ENCODE measurements around the gene PGS1.
"Not testable (repeated sequence)": the region's sequence is repeated elsewhere in the genome, so short reads cannot be mapped to it uniquely, and the experiment has no call there.

PGS1 gene

DNA sequence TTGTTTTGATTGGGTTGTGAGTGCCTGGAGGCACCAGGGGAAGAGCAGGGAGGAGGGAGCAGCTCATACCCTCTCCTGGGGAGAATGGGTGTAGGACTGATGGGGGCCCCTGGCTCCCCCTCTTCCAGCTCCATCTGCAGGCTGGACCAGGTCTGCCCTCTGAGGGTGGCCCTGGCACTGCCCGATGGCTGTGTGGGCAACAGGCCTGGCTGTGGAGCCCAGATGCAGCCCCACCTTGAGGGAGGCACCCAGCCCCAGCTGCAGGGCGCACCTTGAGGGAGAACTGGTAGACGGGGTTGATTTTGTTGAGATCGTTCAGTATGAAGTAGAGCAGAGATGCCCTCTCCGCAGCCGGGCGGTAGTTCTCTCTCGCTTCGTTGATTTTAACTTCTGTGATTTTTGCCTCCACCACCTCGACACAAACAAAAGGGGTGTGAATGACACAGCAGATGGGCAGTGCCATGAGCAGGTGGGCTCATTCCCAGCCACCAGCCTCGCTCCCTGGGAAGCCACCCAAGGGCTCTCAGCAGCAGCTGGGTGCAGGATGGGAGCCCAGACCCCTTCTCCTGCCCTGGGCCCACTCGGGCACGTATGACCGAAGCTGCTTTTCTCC lies 71.6 kb downstream of the PGS1 start:
- DNase-seq: no peak

DNA sequence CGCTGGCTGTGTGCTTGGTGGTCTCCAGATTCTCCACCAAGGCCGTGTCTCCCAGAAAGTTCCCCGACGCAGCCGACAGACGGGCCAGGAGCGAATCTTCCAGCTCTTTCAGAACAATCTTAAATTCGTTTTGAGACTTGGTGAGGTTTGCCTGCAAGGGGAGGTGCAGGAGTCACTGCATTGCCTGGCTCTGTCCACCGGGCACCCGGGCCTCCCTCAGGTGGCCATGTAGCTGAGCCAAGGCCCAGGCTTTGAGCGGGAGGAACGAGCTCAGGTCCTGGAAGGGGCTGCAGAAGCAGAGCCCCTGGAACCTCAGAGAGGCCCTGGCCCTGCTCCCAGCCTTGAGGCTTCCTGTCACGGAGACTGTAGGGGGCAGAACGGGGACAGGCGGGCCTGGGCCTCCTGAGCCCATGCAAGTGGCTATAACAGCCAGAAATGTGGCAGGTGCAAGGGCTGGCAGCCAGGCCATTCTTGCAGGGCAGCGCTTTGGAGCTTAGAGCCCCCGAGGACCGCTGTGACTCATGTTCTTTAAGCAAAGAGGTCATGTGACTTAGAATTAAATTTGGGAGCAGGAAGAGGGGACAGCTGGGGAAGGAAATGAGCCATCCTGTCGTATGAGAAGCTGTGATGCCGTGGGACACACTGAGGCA lies 72.4 kb downstream of the PGS1 start:
- no peak for DNase-seq

DNA sequence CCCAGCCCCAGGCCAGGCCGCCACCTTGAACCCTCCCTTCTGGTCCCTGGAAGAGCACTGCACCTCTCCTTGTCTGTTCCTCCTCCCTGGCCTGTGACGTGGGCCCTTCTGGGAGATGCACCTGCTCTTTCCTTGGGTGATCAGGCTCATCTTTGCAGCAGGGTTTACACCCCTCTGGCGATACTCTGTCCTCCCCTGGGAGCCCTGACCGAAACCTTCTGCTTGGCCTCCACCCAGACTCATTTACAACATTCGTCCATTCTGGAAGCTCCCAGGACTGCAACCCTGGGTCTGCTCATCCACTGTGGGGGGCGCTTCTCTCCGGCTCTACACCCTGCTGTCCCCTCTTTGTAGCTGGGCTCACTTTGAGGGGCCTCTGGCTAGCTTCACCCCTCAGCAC lies 73.3 kb downstream of the PGS1 start:
- no peak for DNase-seq

GRCh38 chr17:78454346-78454745 lies 75.9 kb downstream of the PGS1 start:
- DNase-seq: no peak

DNA sequence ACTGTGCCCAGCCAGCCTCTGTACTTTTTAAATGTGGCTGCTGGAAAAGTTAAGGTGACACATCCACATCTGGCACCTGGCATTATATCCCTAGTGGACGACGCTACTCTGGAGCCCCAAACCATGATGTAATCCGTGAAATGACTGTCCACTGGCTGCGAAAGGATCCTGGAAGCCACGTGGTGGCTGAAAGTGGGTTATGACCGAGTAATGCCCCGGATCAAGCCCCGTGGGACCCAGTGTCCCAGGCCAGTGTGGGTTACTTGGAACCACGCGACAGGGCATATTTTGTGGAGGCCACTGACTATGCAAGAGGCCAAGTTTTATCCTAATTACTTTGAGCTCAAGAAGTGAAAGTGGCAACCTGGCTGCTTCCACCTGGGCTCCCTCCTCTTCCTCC lies 79.6 kb downstream of the PGS1 start:
- no peak for DNase-seq

- no peak for DNase-seq
Measured at GRCh38 chr17:78458736-78459335, 80.4 kb downstream of the PGS1 start.

DNA sequence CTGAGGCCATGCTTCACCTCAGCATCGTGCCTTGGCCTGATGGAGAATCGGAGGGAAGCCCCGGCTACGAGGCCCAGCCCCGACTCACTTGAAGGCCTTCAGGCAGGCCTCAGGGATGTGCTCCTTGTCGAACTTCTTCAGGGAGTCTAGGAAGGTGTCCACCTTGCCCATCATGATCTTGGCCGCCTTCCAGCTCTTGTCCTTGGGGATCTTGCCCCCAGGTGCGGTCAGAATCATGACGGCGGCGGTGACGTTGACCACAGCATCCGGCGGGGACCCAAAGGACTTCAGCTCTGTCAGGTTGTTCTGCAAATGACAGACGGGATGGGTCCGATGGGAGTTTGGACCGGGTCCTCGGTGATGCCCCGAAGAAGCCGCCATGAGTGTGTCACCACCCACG lies 81.2 kb downstream of the PGS1 start:
- DNase-seq: no peak

DNA sequence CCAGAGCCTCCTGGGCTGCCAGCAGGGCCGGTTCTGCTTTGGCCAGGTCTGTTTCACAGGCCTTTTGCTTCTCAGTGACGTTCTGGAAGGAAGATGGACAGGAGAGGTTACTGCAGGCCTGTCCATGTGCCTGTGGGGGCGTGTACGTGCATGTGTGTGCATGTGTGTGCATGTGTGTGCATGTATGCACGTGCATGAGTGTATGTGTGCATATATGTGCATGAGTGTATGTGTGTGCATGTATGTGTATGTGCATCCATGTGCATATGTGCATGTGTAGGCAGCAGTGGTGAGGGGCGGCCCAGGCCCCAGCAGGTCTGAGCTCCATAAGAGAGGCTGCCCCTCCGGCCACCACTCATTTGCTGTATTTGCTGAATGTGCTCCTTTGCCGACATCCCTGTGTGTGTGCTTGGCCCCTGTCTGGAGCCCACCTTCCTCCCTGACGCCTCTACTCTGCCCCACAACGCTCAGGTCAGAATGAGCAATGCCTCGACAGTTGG lies 81.8 kb downstream of the PGS1 start:
- DNase-seq: no peak

- no peak for DNase-seq
Measured at GRCh38 chr17:78460951-78461798, 82.7 kb downstream of the PGS1 start.

DNA sequence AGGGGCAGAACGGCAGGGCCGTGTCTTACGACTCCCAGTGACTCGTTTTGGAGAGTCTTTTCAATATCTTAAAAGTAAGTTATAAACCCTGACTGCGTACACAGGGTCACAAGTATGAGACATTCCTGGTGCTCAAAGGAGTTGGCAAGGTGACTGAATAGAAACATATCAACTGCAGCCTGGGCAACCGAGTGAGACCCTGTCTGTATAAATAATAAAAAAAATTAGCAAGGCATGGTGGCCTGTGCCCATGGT lies 83.3 kb downstream of the PGS1 start:
- no peak for DNase-seq

DNA sequence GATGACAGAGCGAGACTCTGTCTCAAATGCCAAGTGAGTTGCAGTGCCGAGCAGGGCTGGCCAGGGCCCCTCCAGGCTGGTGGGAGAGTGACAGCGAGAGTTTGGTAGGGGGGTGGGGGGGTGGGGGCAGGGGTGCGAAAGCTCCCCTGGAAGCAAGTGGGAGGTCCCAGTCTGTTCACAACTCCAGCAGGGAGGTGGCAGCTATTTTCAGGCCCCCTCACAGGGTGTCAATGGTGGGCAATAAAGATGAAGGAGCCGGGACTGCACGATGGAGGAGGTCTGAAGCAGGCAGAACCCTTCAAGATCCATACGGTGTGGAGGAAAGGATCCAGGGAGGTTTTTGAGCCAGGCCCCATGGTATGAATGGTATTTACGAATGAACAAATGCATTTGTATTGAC lies 83.7 kb downstream of the PGS1 start:
- DNase-seq: no peak

- not testable (repeated sequence) for DNase-seq
Measured at GRCh38 chr17:78466109-78466785, 87.8 kb downstream of the PGS1 start.

DNA sequence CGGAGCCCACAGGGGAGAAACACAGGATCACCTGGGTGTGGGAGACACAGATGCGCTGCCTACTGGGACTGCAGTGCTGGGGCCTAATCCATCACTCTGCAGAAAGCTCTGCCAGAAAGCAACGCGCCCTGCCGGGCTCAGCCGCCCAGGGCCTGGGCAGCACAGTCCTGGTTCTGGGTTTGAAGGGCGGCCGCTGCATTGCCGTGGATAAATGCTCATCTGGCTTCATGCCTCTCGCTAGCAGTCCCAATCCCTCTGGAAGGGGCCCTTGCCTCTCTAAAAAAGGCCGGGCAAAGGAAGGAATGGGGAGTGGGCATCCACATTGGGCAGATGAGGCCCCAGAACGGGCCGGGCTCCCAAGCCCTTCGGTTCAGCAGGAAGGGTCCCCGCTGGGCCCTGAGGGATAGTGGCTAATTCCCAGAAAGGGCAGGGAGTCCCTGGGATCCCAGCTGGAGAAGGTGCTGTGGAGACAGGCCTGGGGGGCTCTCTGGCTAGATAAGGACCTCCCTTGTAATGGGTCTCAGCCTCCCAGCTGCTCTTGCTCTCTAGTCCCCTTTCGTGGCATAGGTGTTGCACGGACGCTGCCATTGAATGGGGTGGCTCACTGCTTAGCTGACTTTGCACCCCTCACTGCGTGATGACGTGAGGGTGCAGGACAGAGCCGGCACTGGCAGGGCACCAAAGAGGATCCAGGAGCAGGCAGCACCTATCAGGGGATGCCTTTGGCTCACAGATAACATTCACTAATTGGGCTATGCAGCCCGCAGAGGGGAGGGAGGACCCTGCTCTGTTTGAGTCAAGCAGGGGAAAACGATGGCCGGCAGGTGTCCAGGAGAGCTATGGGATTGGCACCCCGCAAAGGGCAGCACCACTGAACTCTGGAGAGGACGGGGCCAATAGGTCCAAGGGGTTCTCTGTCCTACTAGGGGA lies 88.6 kb downstream of the PGS1 start:
- DNase-seq: no peak

GRCh38 chr17:78468366-78468765 lies 89.9 kb downstream of the PGS1 start:
- no peak for DNase-seq

- no peak for DNase-seq
Measured at GRCh38 chr17:78469443-78469842, 91.0 kb downstream of the PGS1 start.

- DNase-seq: no peak
Measured at GRCh38 chr17:78471635-78472034, 93.2 kb downstream of the PGS1 start.

DNA sequence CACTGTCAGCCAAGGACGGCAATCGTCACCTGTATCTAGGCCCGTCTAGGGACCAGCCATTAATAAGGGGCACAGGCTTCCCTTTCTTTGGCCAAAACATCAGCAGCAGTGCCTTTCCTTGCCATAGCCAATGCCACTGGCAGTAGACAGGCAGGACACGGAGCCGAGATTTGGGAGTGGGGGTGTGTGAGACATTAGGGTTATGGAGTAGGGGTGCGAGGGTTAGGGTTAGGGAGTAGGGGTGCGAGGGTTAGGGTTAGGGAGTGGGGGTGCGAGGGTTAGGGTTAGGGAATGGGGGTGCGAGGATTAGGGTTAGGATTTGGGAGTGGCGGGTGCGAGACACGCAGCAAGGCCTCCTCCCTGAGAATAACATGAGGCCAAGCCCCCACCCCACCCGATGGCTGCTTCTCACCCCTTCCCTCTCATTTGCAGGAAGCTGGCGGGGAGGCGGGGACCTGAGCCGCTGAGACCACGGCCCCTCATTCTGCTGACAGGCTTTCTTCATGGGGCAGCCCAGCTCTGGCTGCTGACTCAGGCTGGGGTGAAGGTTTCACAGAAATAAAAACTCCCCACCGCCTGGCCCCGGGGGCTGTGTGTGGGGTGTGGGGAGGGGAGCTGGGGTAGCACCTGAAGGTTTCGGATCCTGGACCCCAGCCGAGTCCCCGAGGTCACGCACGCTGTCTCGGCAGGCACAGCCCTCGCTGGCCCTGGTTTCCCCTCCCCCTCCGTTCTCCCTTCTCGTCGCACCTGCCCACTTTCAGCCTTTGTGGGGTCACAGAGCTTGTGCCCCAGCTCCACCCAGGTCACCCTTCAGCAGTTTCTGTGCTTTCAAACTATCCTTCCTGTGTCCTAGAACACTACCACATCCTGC lies 93.8 kb downstream of the PGS1 start:
- no peak for DNase-seq

- DNase-seq: no peak
Measured at GRCh38 chr17:78473951-78474613, 95.6 kb downstream of the PGS1 start.

Data from activated CD4-positive, alpha-beta T cell treated with anti-CD3 and anti-CD28 coated beads, Interleukin-2, amount 50 U/mL, for 48 hours (primary cell).